Measurements from ENCODE around the gene PITHD1.

GRCh38 chr1:23742670-23743286, 35.4 kb upstream of the PITHD1 start:
- TF ChIP-seq, protein P1, sequence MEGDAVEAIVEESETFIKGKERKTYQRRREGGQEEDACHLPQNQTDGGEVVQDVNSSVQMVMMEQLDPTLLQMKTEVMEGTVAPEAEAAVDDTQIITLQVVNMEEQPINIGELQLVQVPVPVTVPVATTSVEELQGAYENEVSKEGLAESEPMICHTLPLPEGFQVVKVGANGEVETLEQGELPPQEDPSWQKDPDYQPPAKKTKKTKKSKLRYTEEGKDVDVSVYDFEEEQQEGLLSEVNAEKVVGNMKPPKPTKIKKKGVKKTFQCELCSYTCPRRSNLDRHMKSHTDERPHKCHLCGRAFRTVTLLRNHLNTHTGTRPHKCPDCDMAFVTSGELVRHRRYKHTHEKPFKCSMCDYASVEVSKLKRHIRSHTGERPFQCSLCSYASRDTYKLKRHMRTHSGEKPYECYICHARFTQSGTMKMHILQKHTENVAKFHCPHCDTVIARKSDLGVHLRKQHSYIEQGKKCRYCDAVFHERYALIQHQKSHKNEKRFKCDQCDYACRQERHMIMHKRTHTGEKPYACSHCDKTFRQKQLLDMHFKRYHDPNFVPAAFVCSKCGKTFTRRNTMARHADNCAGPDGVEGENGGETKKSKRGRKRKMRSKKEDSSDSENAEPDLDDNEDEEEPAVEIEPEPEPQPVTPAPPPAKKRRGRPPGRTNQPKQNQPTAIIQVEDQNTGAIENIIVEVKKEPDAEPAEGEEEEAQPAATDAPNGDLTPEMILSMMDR (IDR thresholded peaks at IDR 0.05), result no peak
- TF ChIP-seq POLR2A (IDR thresholded peaks at IDR 0.05), result no peak
